ENCODE results near the gene CEP95. TPM values are rescaled to one million over a fixed set of nuclear protein-coding genes. Genes with fewer than 3 reads are reported as not detected.

The CEP95 gene
- total RNA-seq, 1 experiment from 2014 or later: 63.8 TPM

- no peak for TF ChIP-seq ATF1 (CRISPR knock-in tag; IDR thresholded peaks at IDR 0.05)
Observed at GRCh38 chr17:64496348-64496785, 10.4 kb upstream of the CEP95 start (continued).

- Mint-ChIP-seq H3K9me3 (peaks cover 2% of the 10 kb centered on the region), H3K36me3 (peaks cover 52% of the 10 kb centered on the region), H3K4me1 (peaks cover 54% of the 10 kb centered on the region), H3K4me3 (peak within 1 kb of the TSS; percentile 100), H3K27me3 (ENCODE audit: low read depth) (no peaks in the 10 kb centered on the region), H3K27ac (peak within 1 kb of the TSS; percentile 98)
- ChIA-PET POLR2A (interaction anchor here (2.7 kb wide), 1 partner anchor 9 kb away, joined by 53 read pairs; the partner anchor contains the start of genes CEP95 and DDX5), CTCF (interaction anchor here (0.5 to 2.7 kb wide), 10 partner anchors 8 to 631 kb away, joined by 3 to 32 read pairs (median 3); partner anchors contain the start of genes CEP95 and DDX5)
- DNase-seq (ENCODE audit: low spot score) (peak; percentile 93), ATAC-seq (peak; percentile 85)
- TF ChIP-seq ERG (CRISPR knock-in tag; IDR thresholded peaks at IDR 0.05) (peak; percentile 85; the same call in 1 of the 2 replicates), ZNF425 (CRISPR knock-in tag; conservative IDR thresholded peaks at IDR 0.05) (peak; percentile 79), MAX (CRISPR knock-in tag; IDR thresholded peaks at IDR 0.05) (peak; percentile 75; the same call in 1 of the 2 replicates), ZBTB43 (CRISPR knock-in tag; IDR thresholded peaks at IDR 0.05) (no peak), SP1 (CRISPR knock-in tag; conservative IDR thresholded peaks at IDR 0.05) (peak; percentile 86), ZNF671 (CRISPR knock-in tag; IDR thresholded peaks at IDR 0.05) (peak; percentile 91), TEAD1 (CRISPR knock-in tag; IDR thresholded peaks at IDR 0.05) (peak; percentile 34; the same call in 1 of the 2 replicates), SOX15 (CRISPR knock-in tag; IDR thresholded peaks at IDR 0.05) (no peak), NR2C2 (CRISPR knock-in tag; IDR thresholded peaks at IDR 0.05) (no peak), ETV6 (CRISPR knock-in tag; IDR thresholded peaks at IDR 0.05) (peak; percentile 85), HMGXB4 (CRISPR knock-in tag; IDR thresholded peaks at IDR 0.05) (0 out of 2 replicates have a peak, but pooled peaks have one; percentile 26), ZNF281 (CRISPR knock-in tag; IDR thresholded peaks at IDR 0.05) (no peak; the same call in 1 of the 2 replicates), FOXJ3 (CRISPR knock-in tag; IDR thresholded peaks at IDR 0.05; ENCODE audit: borderline replicate concordance) (no peak), PREB (CRISPR knock-in tag; IDR thresholded peaks at IDR 0.05; ENCODE audit: borderline replicate concordance) (0 out of 2 replicates have a peak, but pooled peaks have one; percentile 25), AR (CRISPR knock-in tag; IDR thresholded peaks at IDR 0.05) (peak; percentile 95), FOXK1 (CRISPR knock-in tag; IDR thresholded peaks at IDR 0.05) (peak; percentile 54; the same call in 1 of the 2 replicates), ZNF232 (CRISPR knock-in tag; IDR thresholded peaks at IDR 0.05) (0 out of 2 replicates have a peak, but pooled peaks have one; percentile 15)
Observed at GRCh38 chr17:64496786-64497564, 9.8 kb upstream of the CEP95 start, which contains the start of gene POLG2. POLG2 (minus strand) TSS chr17:64497054; CDS start chr17:64496968, 86 bp downstream.

All from WTC11 (cell line).